CD4-positive, alpha-beta T cell treated with Interferon alpha-2 for 1 hour (primary cell): ENCODE results near the gene ORAI1.
A peak's percentile ranks its signal among the peaks of the same experiment; 100 is the strongest.
"Not testable (repeated sequence)": the region's sequence is repeated elsewhere in the genome, so short reads cannot be mapped to it uniquely, and the experiment has no call there.

Source experiments
- DNase-seq, 2 donors: peaks; one replicate each; pipeline ENCODE4 v3.0.0-alpha.2; 2020 to 2022

Gene ORAI1

GRCh38 chr12:121608301-121608700 is 18.0 kb upstream of the ORAI1 start:
- no peak for DNase-seq

GRCh38 chr12:121610239-121611149 is 15.8 kb upstream of the ORAI1 start:
- no peak for DNase-seq

- DNase-seq = peak in 1 of 2 donors; percentile 30
Observed at GRCh38 chr12:121611306-121611705, 15.0 kb upstream of the ORAI1 start.

GRCh38 chr12:121613462-121613861 is 12.9 kb upstream of the ORAI1 start:
- DNase-seq = no peak

GRCh38 chr12:121614872-121615467 is 11.4 kb upstream of the ORAI1 start:
- peak in 1 of 2 donors; percentile 34 for DNase-seq

- no peak for DNase-seq
Observed at GRCh38 chr12:121618659-121619233, 7.6 kb upstream of the ORAI1 start.

- no peak for DNase-seq
Observed at GRCh38 chr12:121620333-121620891, 5.9 kb upstream of the ORAI1 start.

GRCh38 chr12:121626853-121627640 is 717 bp downstream of the ORAI1 start:
- DNase-seq = peak; percentile 77 to 88

GRCh38 chr12:121628037-121628436 is 1.7 kb downstream of the ORAI1 start:
- peak in 1 of 2 donors; percentile 19 for DNase-seq

- no peak for DNase-seq
Observed at GRCh38 chr12:121628536-121628935, 2.2 kb downstream of the ORAI1 start.

GRCh38 chr12:121630791-121631355 is 4.5 kb downstream of the ORAI1 start:
- no peak for DNase-seq

- no peak for DNase-seq
Observed at GRCh38 chr12:121632069-121632970, 6.0 kb downstream of the ORAI1 start.

- DNase-seq = not testable (repeated sequence)
Observed at GRCh38 chr12:121633833-121634196, 7.5 kb downstream of the ORAI1 start.

- no peak for DNase-seq
Observed at GRCh38 chr12:121634836-121635235, 8.5 kb downstream of the ORAI1 start.

- DNase-seq = peak; percentile 61 to 66
Observed at GRCh38 chr12:121637231-121637914, 11.0 kb downstream of the ORAI1 start.

GRCh38 chr12:121638298-121639202 is 12.2 kb downstream of the ORAI1 start:
- DNase-seq = no peak

- no peak for DNase-seq
Observed at GRCh38 chr12:121641343-121641630, 15.0 kb downstream of the ORAI1 start.

- no peak for DNase-seq
Observed at GRCh38 chr12:121648458-121649028, 22.2 kb downstream of the ORAI1 start.

GRCh38 chr12:121649322-121649721 is 23.0 kb downstream of the ORAI1 start:
- DNase-seq = no peak
